HEK293 (cell line): ENCODE results near the gene ZNF276.

Source experiments
- CTCF ChIA-PET: fragments of 350-600 bp; formaldehyde crosslinking; extraction: SDS; loops from one replicate; lab custom pipeline; 2021; ENCODE audit warnings: antibody characterized with exemption; lab: Yijun Ruan, JAX
- POLR2A ChIA-PET: fragments of 300-600 bp; formaldehyde crosslinking; extraction: SDS; loops from one replicate; lab custom pipeline; 2020; ENCODE audit warnings: antibody characterized with exemption, inconsistent platforms; lab: Yijun Ruan, JAX
- H3K27ac ChIP-seq: fragments of 200-500 bp; sonication (Bioruptor generic); 2 replicates; pipeline ENCODE4 v1.5.1; 2014; ENCODE audit warnings: low read depth, low read length, control low read depth, inconsistent platforms; ENCODE audit errors: extremely low read depth
- H3K36me3 ChIP-seq, 2 experiments: fragments of 200-500 bp in 1 of 2; sonication (Bioruptor generic) in 1 of 2; 1 replicate in 1 of 2; 2 replicates in 1 of 2; pipeline ENCODE4 v1.5.1; 2014 to 2017; ENCODE audit warnings: inconsistent platforms in 2 of 2, low read length in 2 of 2; ENCODE audit not compliant: control insufficient read depth in 2 of 2, insufficient read depth in 1 of 2
- H3K4me1 ChIP-seq: fragments of 200-500 bp; sonication (Bioruptor generic); 2 replicates; pipeline ENCODE4 v1.5.1; 2014; ENCODE audit warnings: mild to moderate bottlenecking, low read length, inconsistent platforms; ENCODE audit not compliant: control insufficient read depth, insufficient read depth
- H3K4me3 ChIP-seq: 2 replicates; pipeline ENCODE4 v1.5.1; 2011; ENCODE audit warnings: low read depth, mild to moderate bottlenecking, control low read depth, low read length, moderate library complexity
- H3K9me3 ChIP-seq: fragments of 200-500 bp; sonication (Bioruptor generic); 2 replicates; pipeline ENCODE4 v1.5.1; 2014; ENCODE audit warnings: low read depth, low read length, inconsistent platforms; ENCODE audit not compliant: control insufficient read depth, insufficient read depth
- EGR2 ChIP-seq: fragments of 450-650 bp; formaldehyde crosslinking; IDR thresholded peaks from 2 replicates; pipeline ENCODE4 v1.5.1; 2016; ENCODE audit warnings: low read depth, missing biosample characterization, missing genetic modification characterization
- ELK4 ChIP-seq: IDR thresholded peaks from 2 replicates; pipeline ENCODE4 v1.6.1; 2011; ENCODE audit warnings: mild to moderate bottlenecking, low read depth, low read length, borderline replicate concordance
- GLI2 ChIP-seq: fragments of 450-650 bp; formaldehyde crosslinking; IDR thresholded peaks from 2 replicates; pipeline ENCODE4; 2017; ENCODE audit warnings: missing biosample characterization, missing genetic modification characterization, low read depth, borderline replicate concordance
- KLF1 ChIP-seq: fragments of 450-650 bp; formaldehyde crosslinking; IDR thresholded peaks from 2 replicates; pipeline ENCODE4 v1.5.1; 2016; ENCODE audit warnings: missing biosample characterization, missing genetic modification characterization
- OVOL3 ChIP-seq: fragments of 450-650 bp; formaldehyde crosslinking; IDR thresholded peaks from 2 replicates; pipeline ENCODE4 v1.5.1; 2016; ENCODE audit warnings: missing biosample characterization, missing genetic modification characterization
- SCRT2 ChIP-seq: fragments of 450-650 bp; formaldehyde crosslinking; IDR thresholded peaks from 2 replicates; pipeline ENCODE4 v1.5.1; 2016; ENCODE audit warnings: missing biosample characterization, missing genetic modification characterization
- TRIM28 ChIP-seq: IDR thresholded peaks from 2 replicates; pipeline ENCODE4 v1.6.1; 2011; ENCODE audit warnings: low read length, control low read depth, borderline replicate concordance
- ZBTB17 ChIP-seq: fragments of 450-650 bp; formaldehyde crosslinking; IDR thresholded peaks from 2 replicates; pipeline ENCODE4 v1.5.1; 2016; ENCODE audit warnings: missing biosample characterization, missing genetic modification characterization
- ZFHX2 ChIP-seq: fragments of 450-650 bp; formaldehyde crosslinking; conservative IDR thresholded peaks from 2 replicates; pipeline ENCODE4 v1.5.1; 2016; ENCODE audit warnings: missing biosample characterization, missing genetic modification characterization
- ZNF132 ChIP-seq: fragments of 450-650 bp; formaldehyde crosslinking; IDR thresholded peaks from 2 replicates; pipeline ENCODE4 v1.5.1; 2017; ENCODE audit warnings: missing biosample characterization, missing genetic modification characterization, borderline replicate concordance
- ZNF148 ChIP-seq: fragments of 450-650 bp; formaldehyde crosslinking; IDR thresholded peaks from 2 replicates; pipeline ENCODE4 v1.5.0; 2017; ENCODE audit warnings: missing biosample characterization, missing genetic modification characterization, borderline replicate concordance
- ZNF155 ChIP-seq: fragments of 450-650 bp; formaldehyde crosslinking; IDR thresholded peaks from 2 replicates; pipeline ENCODE4 v1.5.1; 2016; ENCODE audit warnings: missing biosample characterization, missing genetic modification characterization
- ZNF184 ChIP-seq: fragments of 450-650 bp; IDR thresholded peaks from 2 replicates; pipeline ENCODE4 v1.5.1; 2018; ENCODE audit warnings: missing biosample characterization, mild to moderate bottlenecking, missing genetic modification characterization
- ZNF214 ChIP-seq: fragments of 450-650 bp; formaldehyde crosslinking; IDR thresholded peaks from 2 replicates; pipeline ENCODE4 v1.5.1; 2017; ENCODE audit warnings: missing biosample characterization, mild to moderate bottlenecking, missing genetic modification characterization, borderline replicate concordance
- ZNF362 ChIP-seq: fragments of 450-650 bp; formaldehyde crosslinking; IDR thresholded peaks from 2 replicates; pipeline ENCODE4 v1.5.1; 2016; ENCODE audit warnings: missing biosample characterization, missing genetic modification characterization
- ZNF549 ChIP-seq: fragments of 450-650 bp; IDR thresholded peaks from 2 replicates; pipeline ENCODE4 v1.5.1; 2018; ENCODE audit warnings: missing biosample characterization, missing genetic modification characterization, mild to moderate bottlenecking, inconsistent platforms, moderate library complexity
- ZNF571 ChIP-seq: fragments of 450-650 bp; formaldehyde crosslinking; IDR thresholded peaks from 2 replicates; pipeline ENCODE4 v1.5.0; 2017; ENCODE audit warnings: missing biosample characterization, missing genetic modification characterization
- ZNF585B ChIP-seq: fragments of 450-650 bp; formaldehyde crosslinking; IDR thresholded peaks from 2 replicates; pipeline ENCODE4 v1.5.1; 2016; ENCODE audit warnings: missing biosample characterization, missing genetic modification characterization
- ZNF660 ChIP-seq: fragments of 450-650 bp; IDR thresholded peaks from 2 replicates; pipeline ENCODE4 v1.5.1; 2018; ENCODE audit warnings: missing biosample characterization, mild to moderate bottlenecking, missing genetic modification characterization
- ZSCAN16 ChIP-seq: fragments of 450-650 bp; formaldehyde crosslinking; IDR thresholded peaks from 2 replicates; pipeline ENCODE4 v1.5.1; 2016; ENCODE audit warnings: missing biosample characterization, missing genetic modification characterization

ZNF276 gene

GRCh38 chr16:89749637-89750036 is 28.3 kb downstream of the ZNF276 start:
- H3K27ac ChIP-seq: no peak overlapping the region
- no peaks in the 10 kb centered on the region for H3K4me1 ChIP-seq
- no peak overlapping the region for H3K4me3 ChIP-seq
- ChIA-PET CTCF (interaction anchor here (0.6 kb wide), 1 partner anchor 69 kb away, joined by 3 read pairs; no protein-coding TSS in a partner anchor), POLR2A (no interaction called here)
- TF ChIP-seq ZNF155 (tag by site-specific recombination) (no peak), ZNF362 (tag by site-specific recombination) (no peak), TRIM28 (no peak), ZNF132 (no peak), ZNF660 (tag by site-specific recombination) (no peak), SCRT2 (tag by site-specific recombination) (no peak), ZNF585B (tag by site-specific recombination) (no peak), OVOL3 (tag by site-specific recombination) (no peak), ZNF571 (no peak)
- no peaks in the 10 kb centered on the region for H3K9me3 ChIP-seq
- H3K36me3 ChIP-seq: peaks cover 42 to 93% of the 10 kb centered on the region in 2 experiments; a peak in 2 of 3 replicates

- Histone ChIP-seq H3K27ac (no peak overlapping the region), H3K9me3 (no peaks in the 10 kb centered on the region), H3K4me3 (no peak overlapping the region), H3K36me3 (peaks cover 65 to 92% of the 10 kb centered on the region in 2 experiments), H3K4me1 (no peaks in the 10 kb centered on the region)
- CTCF ChIA-PET: no interaction called here
- POLR2A ChIA-PET: no interaction called here
- no peak for TF ChIP-seq ZNF184 (tag by site-specific recombination)
- no peak for TF ChIP-seq ZNF549 (tag by site-specific recombination)
- no peak for TF ChIP-seq ZNF362 (tag by site-specific recombination)
- TF ChIP-seq GLI2 (tag by site-specific recombination): no peak
- no peak for TF ChIP-seq ELK4
- TF ChIP-seq ZSCAN16 (tag by site-specific recombination): no peak
- TF ChIP-seq EGR2 (tag by site-specific recombination): 0 out of 2 replicates have a peak, but pooled peaks have one; percentile 24
- TF ChIP-seq ZBTB17 (tag by site-specific recombination): no peak
- peak; percentile 48; the same call in 1 of the 2 replicates for TF ChIP-seq ZFHX2 (tag by site-specific recombination)
- TF ChIP-seq ZNF148 (tag by site-specific recombination): no peak
- no peak for TF ChIP-seq ZNF214 (tag by site-specific recombination)
- TF ChIP-seq KLF1 (tag by site-specific recombination): peak; percentile 43; the same call in 1 of the 2 replicates
Measured at GRCh38 chr16:89759746-89760340, 38.5 kb downstream of the ZNF276 start.
